ENCODE data around the gene GPR15LG.

The GPR15LG gene

GRCh38 chr10:84217746-84218145, 44.1 kb downstream of the GPR15LG start:
- Histone ChIP-seq H3K27me3 (ENCODE audit: insufficient read depth, low read length) (peaks cover 8% of the 10 kb centered on the region; the same call in 1 of the 2 replicates), H3K9me3 (ENCODE audit: low read length) (no peaks in the 10 kb centered on the region), H4K20me1 (ENCODE audit: insufficient read depth, low read length) (no peaks in the 10 kb centered on the region), H3K4me3 (ENCODE audit: low read depth, low read length, poor library complexity, severe bottlenecking) (no peak overlapping the region), H3K79me2 (ENCODE audit: insufficient read depth, low read length) (no peaks in the 10 kb centered on the region), H3K4me1 (ENCODE audit: insufficient read depth, low read length, severe bottlenecking) (no peaks in the 10 kb centered on the region), H2AFZ (ENCODE audit: low read length) (no peak overlapping the region), H3K9me2 (ENCODE audit: low read depth, low read length) (no peaks in the 10 kb centered on the region), H3K36me3 (ENCODE audit: insufficient read depth, low read length) (no peaks in the 10 kb centered on the region; the same call in 1 of the 2 replicates), H3F3A (ENCODE audit: insufficient read depth, low read length) (no peaks in the 10 kb centered on the region), H3K4me2 (ENCODE audit: low read length) (no peak overlapping the region), H3K27ac (ENCODE audit: low read depth, low read length, poor library complexity, severe bottlenecking) (no peak overlapping the region), H3K9ac (ENCODE audit: low read length) (no peak overlapping the region)
- TF ChIP-seq CTCF (IDR thresholded peaks at IDR 0.05; ENCODE audit: low read length) = no peak
- TF ChIP-seq EZH2 (IDR thresholded peaks at IDR 0.05; ENCODE audit: borderline replicate concordance, low read length) = no peak

- H2AFZ ChIP-seq (ENCODE audit: low read length) = no peak overlapping the region
- no peaks in the 10 kb centered on the region for H3K79me2 ChIP-seq (ENCODE audit: insufficient read depth, low read length)
- no peak overlapping the region for H3K9ac ChIP-seq (ENCODE audit: low read length)
- H3K27ac ChIP-seq (ENCODE audit: low read depth, low read length, poor library complexity, severe bottlenecking) = no peak overlapping the region
- no peaks in the 10 kb centered on the region for H3F3A ChIP-seq (ENCODE audit: insufficient read depth, low read length)
- no peaks in the 10 kb centered on the region for H4K20me1 ChIP-seq (ENCODE audit: insufficient read depth, low read length)
- H3K9me2 ChIP-seq (ENCODE audit: low read depth, low read length) = no peaks in the 10 kb centered on the region
- TF ChIP-seq EZH2 (IDR thresholded peaks at IDR 0.05; ENCODE audit: borderline replicate concordance, low read length) (no peak), CTCF (IDR thresholded peaks at IDR 0.05; ENCODE audit: low read length) (no peak)
- no peak overlapping the region for H3K4me3 ChIP-seq (ENCODE audit: low read depth, low read length, poor library complexity, severe bottlenecking)
- no peak overlapping the region for H3K4me2 ChIP-seq (ENCODE audit: low read length)
- peaks cover 5% of the 10 kb centered on the region; the same call in 1 of the 2 replicates for H3K27me3 ChIP-seq (ENCODE audit: insufficient read depth, low read length)
- no peaks in the 10 kb centered on the region for H3K9me3 ChIP-seq (ENCODE audit: low read length)
- no peaks in the 10 kb centered on the region; the same call in 1 of the 2 replicates for H3K36me3 ChIP-seq (ENCODE audit: insufficient read depth, low read length)
- H3K4me1 ChIP-seq (ENCODE audit: insufficient read depth, low read length, severe bottlenecking) = no peaks in the 10 kb centered on the region
Measured at GRCh38 chr10:84221916-84222315, 48.3 kb downstream of the GPR15LG start.

GRCh38 chr10:84224411-84225028, 50.9 kb downstream of the GPR15LG start:
- no peaks in the 10 kb centered on the region for H3K4me1 ChIP-seq (ENCODE audit: insufficient read depth, low read length, severe bottlenecking)
- H3K9me3 ChIP-seq (ENCODE audit: low read length) = no peaks in the 10 kb centered on the region
- no peak overlapping the region for H2AFZ ChIP-seq (ENCODE audit: low read length)
- no peak overlapping the region for H3K4me2 ChIP-seq (ENCODE audit: low read length)
- H3K27me3 ChIP-seq (ENCODE audit: insufficient read depth, low read length) = no peaks in the 10 kb centered on the region; the same call in 1 of the 2 replicates
- H3K9ac ChIP-seq (ENCODE audit: low read length) = no peak overlapping the region
- no peak overlapping the region for H3K27ac ChIP-seq (ENCODE audit: low read depth, low read length, poor library complexity, severe bottlenecking)
- no peaks in the 10 kb centered on the region for H3K9me2 ChIP-seq (ENCODE audit: low read depth, low read length)
- no peak overlapping the region for H3K4me3 ChIP-seq (ENCODE audit: low read depth, low read length, poor library complexity, severe bottlenecking)
- TF ChIP-seq EZH2 (IDR thresholded peaks at IDR 0.05; ENCODE audit: borderline replicate concordance, low read length) (no peak), CTCF (IDR thresholded peaks at IDR 0.05; ENCODE audit: low read length) (no peak)
- no peaks in the 10 kb centered on the region for H4K20me1 ChIP-seq (ENCODE audit: insufficient read depth, low read length)
- no peaks in the 10 kb centered on the region for H3F3A ChIP-seq (ENCODE audit: insufficient read depth, low read length)
- no peaks in the 10 kb centered on the region for H3K36me3 ChIP-seq (ENCODE audit: insufficient read depth, low read length)
- no peaks in the 10 kb centered on the region for H3K79me2 ChIP-seq (ENCODE audit: insufficient read depth, low read length)
